Loucy (cell line): ENCODE data around the gene PLAAT3.

Experiments
- EZH2phosphoT487 ChIP-seq: fragments of 200-600 bp; IDR thresholded peaks from 2 replicates; pipeline ENCODE4 v1.6.1; 2018; ENCODE audit warnings: antibody characterized with exemption, mild to moderate bottlenecking, moderate library complexity, borderline replicate concordance
- TF ChIP-seq, protein P1 (sequence below): fragments of 200-600 bp; sonication (generic); conservative IDR thresholded peaks from 2 replicates; pipeline ENCODE4 v1.5.1; 2014; ENCODE audit warnings: mild to moderate bottlenecking, antibody characterized with exemption, low read length

GRCh38 chr11:63551091-63551888, 62.9 kb downstream of the PLAAT3 start:
- no peak for TF ChIP-seq EZH2phosphoT487
- TF ChIP-seq, protein P1, sequence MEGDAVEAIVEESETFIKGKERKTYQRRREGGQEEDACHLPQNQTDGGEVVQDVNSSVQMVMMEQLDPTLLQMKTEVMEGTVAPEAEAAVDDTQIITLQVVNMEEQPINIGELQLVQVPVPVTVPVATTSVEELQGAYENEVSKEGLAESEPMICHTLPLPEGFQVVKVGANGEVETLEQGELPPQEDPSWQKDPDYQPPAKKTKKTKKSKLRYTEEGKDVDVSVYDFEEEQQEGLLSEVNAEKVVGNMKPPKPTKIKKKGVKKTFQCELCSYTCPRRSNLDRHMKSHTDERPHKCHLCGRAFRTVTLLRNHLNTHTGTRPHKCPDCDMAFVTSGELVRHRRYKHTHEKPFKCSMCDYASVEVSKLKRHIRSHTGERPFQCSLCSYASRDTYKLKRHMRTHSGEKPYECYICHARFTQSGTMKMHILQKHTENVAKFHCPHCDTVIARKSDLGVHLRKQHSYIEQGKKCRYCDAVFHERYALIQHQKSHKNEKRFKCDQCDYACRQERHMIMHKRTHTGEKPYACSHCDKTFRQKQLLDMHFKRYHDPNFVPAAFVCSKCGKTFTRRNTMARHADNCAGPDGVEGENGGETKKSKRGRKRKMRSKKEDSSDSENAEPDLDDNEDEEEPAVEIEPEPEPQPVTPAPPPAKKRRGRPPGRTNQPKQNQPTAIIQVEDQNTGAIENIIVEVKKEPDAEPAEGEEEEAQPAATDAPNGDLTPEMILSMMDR, result no peak
